OCI-M2 (cell line): Measurements from ENCODE around the gene PRKD2.
"Not testable (repeated sequence)": the region's sequence is repeated elsewhere in the genome, so short reads cannot be mapped to it uniquely, and the experiment has no call there.

Experiments
- DNase-seq: peaks from one replicate; lab custom pipeline; 2025; ENCODE audit not compliant: unreplicated experiment; lab: John Stamatoyannopoulos, UW

Gene PRKD2

GRCh38 chr19:46717034-46717715 is at the start of gene PRKD2:
Gene PRKD2 (minus strand): TSS chr19:46717114. CDS start chr19:46716370, 744 bp downstream.
- DNase-seq = peak; percentile 55

- DNase-seq = no peak
Observed at GRCh38 chr19:46764817-46765291, 47.9 kb upstream of the PRKD2 start.

GRCh38 chr19:46762245-46762890 is 45.5 kb upstream of the PRKD2 start:
- DNase-seq = no peak

GRCh38 chr19:46761418-46761831 is 44.5 kb upstream of the PRKD2 start:
- no peak for DNase-seq

- DNase-seq = not testable (repeated sequence)
Observed at GRCh38 chr19:46760897-46761296, 44.0 kb upstream of the PRKD2 start.

GRCh38 chr19:46760363-46760762 is 43.4 kb upstream of the PRKD2 start:
- no peak for DNase-seq

- no peak for DNase-seq
Observed at GRCh38 chr19:46759817-46760333, 43.0 kb upstream of the PRKD2 start.

GRCh38 chr19:46759206-46759605 is 42.3 kb upstream of the PRKD2 start:
- DNase-seq = no peak

- DNase-seq = no peak
Observed at GRCh38 chr19:46756544-46756888, 39.6 kb upstream of the PRKD2 start.

- no peak for DNase-seq
Observed at GRCh38 chr19:46755853-46756543, 39.1 kb upstream of the PRKD2 start.

- no peak for DNase-seq
Observed at GRCh38 chr19:46755077-46755852, 38.4 kb upstream of the PRKD2 start.

GRCh38 chr19:46753420-46754155 is 36.7 kb upstream of the PRKD2 start:
- no peak for DNase-seq

- DNase-seq = peak; percentile 57
Observed at GRCh38 chr19:46748325-46749109, 31.6 kb upstream of the PRKD2 start.

GRCh38 chr19:46746281-46747057 is 29.6 kb upstream of the PRKD2 start, which contains the start of gene STRN4:
Gene STRN4 (minus strand): TSS chr19:46746450. CDS start chr19:46746430, 20 bp downstream.
- DNase-seq = no peak

- DNase-seq = no peak
Observed at GRCh38 chr19:46745521-46746280, 28.8 kb upstream of the PRKD2 start, which contains the start of gene FKRP. Gene FKRP (plus strand): TSS chr19:46746057. CDS start chr19:46755451, 9,394 bp downstream.

GRCh38 chr19:46745030-46745429 is 28.1 kb upstream of the PRKD2 start:
- DNase-seq = no peak

GRCh38 chr19:46744005-46744691 is 27.2 kb upstream of the PRKD2 start:
- DNase-seq = no peak
